Measurements from ENCODE around the gene GPR17. TPM values are rescaled to one million over a fixed set of nuclear protein-coding genes. Genes with fewer than 3 reads are reported as not detected.

GPR17 gene
- total and polyA plus RNA-seq, 7 experiments from 2014 or later: not detected

Other genes starting within 250 kb of the GPR17 start
- under 1 TPM in 1 of 5 experiments, not detected in 4; 0.64 TPM for gene PROC, start 227.7 kb upstream of the GPR17 start, total RNA-seq
- gene PROC, start 227.7 kb upstream of the GPR17 start, polyA plus RNA-seq: not detected
- gene IWS1, start 119.7 kb upstream of the GPR17 start, total RNA-seq: 10 to 100 TPM; 24.0 to 57.5 (median 43.4) TPM
- 10 to 100 TPM; 15.7 to 39.7 TPM for gene IWS1, start 119.7 kb upstream of the GPR17 start, polyA plus RNA-seq
- 1 to 10 TPM in 2 of 5 experiments, under 1 TPM in 1, not detected in 2; 0.29 to 5.9 (median 1.3) TPM for gene MYO7B, start 110.5 kb upstream of the GPR17 start, total RNA-seq
- gene MYO7B, start 110.5 kb upstream of the GPR17 start, polyA plus RNA-seq: not detected
- gene LIMS2, start 29.4 kb downstream of the GPR17 start, total RNA-seq: 10 to 100 TPM in 2 of 5 experiments, 1 to 10 TPM in 3; 5.3 to 13.7 (median 10.0) TPM
- gene LIMS2, start 29.4 kb downstream of the GPR17 start, polyA plus RNA-seq: 10 to 100 TPM; 17.0 to 27.0 TPM
- 10 to 100 TPM in 2 of 5 experiments, 1 to 10 TPM in 3; 6.0 to 17.8 (median 8.9) TPM for gene SFT2D3, start 55.3 kb downstream of the GPR17 start, total RNA-seq
- 1 to 10 TPM; 1.4 to 2.1 TPM for gene SFT2D3, start 55.3 kb downstream of the GPR17 start, polyA plus RNA-seq
- 10 to 100 TPM; 62.6 to 98.7 (median 72.3) TPM for gene WDR33, start 165.0 kb downstream of the GPR17 start, total RNA-seq
- gene WDR33, start 165.0 kb downstream of the GPR17 start, polyA plus RNA-seq: 10 to 100 TPM; 36.7 to 50.4 TPM
- gene POLR2D, start 212.0 kb downstream of the GPR17 start, total RNA-seq: 10 to 100 TPM; 22.9 to 45.6 (median 30.7) TPM
- 10 to 100 TPM; 41.0 to 42.1 TPM for gene POLR2D, start 212.0 kb downstream of the GPR17 start, polyA plus RNA-seq
- 10 to 100 TPM; 10.5 to 17.2 (median 15.1) TPM for gene AMMECR1L, start 239.8 kb downstream of the GPR17 start, total RNA-seq
- 10 to 100 TPM in 1 of 2 donors, 1 to 10 TPM in 1; 4.4 to 10.4 TPM for gene AMMECR1L, start 239.8 kb downstream of the GPR17 start, polyA plus RNA-seq